NCI-H2107 treated with DMSO at 0.1 percent for 48 hours (cell line): ENCODE results near the gene KCNK7.
"Not testable (repeated sequence)": the region's sequence is repeated elsewhere in the genome, so short reads cannot be mapped to it uniquely, and the experiment has no call there.

ENCODE experiments used
- DNase-seq: peaks from one replicate; lab custom pipeline; 2025; ENCODE audit not compliant: unreplicated experiment; lab: John Stamatoyannopoulos, UW

Gene KCNK7, protein sequence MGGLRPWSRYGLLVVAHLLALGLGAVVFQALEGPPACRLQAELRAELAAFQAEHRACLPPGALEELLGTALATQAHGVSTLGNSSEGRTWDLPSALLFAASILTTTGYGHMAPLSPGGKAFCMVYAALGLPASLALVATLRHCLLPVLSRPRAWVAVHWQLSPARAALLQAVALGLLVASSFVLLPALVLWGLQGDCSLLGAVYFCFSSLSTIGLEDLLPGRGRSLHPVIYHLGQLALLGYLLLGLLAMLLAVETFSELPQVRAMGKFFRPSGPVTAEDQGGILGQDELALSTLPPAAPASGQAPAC

DNA sequence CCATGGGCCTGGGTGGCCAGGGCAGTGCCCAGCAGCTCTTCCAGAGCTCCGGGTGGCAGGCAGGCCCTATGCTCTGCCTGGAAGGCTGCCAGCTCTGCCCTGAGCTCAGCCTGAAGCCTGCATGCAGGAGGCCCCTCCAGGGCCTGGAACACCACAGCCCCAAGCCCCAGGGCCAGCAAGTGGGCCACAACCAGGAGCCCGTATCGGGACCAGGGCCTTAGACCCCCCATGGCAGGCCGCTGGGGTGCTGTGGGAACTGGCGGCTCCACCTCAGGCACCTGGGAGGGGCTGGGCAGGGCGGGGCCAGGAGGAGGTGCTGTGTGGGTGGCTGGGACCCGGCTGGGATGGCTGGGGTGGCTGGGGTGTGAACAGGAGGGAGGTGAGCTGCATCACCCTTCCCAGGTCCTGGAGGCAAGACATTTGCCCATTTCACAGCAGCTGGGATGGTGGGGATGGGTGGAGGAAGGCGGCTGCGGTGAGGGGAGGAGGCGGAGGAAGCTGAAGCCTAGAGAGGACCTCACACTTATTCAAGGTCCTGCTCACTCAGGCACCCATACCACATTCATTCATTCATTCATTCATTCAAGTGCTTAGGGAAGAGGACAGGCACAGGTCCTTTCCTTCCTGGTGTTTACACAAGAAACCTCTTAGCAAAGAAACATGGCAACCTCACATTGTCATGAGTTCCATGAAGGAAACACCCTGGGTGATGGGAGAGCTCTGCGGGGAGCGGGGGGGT, at the start of gene KCNK7:
Gene KCNK7, minus strand, starts transcription at position 258 of the 739 bp plus-strand sequence. Its CDS starts 28 bp downstream, at position 230.
- no peak for DNase-seq

DNA sequence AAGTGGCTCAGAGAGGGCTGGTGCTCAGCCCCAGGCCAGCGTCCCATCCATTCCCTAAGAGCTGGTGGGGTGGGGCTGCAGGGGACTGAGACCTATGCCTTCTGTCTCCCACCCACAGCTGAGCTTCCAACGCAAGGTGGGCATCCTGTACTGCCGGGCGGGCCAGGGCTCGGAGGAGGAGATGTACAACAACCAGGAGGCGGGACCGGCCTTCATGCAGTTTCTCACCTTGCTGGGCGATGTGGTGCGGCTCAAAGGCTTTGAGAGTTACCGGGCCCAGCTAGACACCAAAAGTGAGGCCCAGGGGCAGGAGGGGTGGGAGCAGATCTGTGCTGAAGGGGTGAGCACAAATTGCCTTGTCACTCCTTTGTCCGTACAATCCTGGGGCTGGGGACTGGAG, 49.2 kb upstream of the KCNK7 start:
- no peak for DNase-seq

DNA sequence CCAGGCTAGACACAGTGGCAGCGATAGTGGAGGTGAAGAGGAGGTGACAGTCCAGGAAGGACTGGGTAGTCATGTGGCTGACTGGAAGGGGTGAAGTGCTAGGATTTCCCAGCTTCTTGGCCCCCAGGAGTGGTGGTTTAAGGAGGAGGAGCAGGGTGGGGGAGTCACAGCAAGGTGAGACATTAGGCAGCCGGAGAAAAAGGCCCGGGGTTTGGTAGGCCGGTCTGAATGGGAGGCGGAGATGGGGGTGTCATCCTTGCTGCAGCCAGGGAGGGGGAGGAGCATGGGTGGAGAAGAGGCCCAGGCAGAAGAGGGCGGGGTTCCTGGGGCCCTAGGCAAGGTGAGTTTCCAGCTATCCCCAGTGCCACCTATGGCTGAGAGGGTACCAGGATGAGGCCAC, 48.4 kb upstream of the KCNK7 start:
- no peak for DNase-seq

DNA sequence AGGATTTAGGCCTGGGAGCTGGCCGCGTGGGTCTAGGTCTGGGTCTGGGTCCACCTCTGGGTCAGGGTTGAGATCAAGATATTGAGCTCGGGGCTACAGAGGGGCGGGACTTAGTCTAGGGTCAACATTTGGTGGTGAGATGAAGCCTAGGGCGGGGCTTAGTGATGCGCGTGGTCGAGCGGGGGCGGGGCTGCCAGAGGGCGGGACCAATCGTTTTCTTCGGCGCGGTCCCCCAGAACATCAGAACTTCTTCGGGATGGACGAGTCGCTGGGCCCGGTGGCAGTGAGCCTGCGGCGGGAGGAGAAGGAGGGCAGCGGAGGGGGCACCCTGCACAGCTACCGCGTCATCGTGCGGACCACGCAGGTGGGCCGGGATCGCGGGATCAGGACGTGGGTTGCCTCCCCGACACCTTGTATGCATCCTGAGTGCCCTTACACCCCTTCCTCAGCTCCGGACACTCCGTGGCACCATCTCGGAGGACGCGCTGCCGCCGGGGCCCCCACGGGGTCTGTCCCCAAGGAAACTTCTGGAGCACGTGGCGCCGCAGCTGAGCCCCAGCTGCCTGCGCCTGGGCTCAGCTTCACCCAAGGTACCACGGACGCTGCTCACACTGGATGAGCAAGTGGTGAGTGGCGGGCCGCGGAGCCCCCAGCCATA, 46.5 kb upstream of the KCNK7 start:
- no peak for DNase-seq

DNA sequence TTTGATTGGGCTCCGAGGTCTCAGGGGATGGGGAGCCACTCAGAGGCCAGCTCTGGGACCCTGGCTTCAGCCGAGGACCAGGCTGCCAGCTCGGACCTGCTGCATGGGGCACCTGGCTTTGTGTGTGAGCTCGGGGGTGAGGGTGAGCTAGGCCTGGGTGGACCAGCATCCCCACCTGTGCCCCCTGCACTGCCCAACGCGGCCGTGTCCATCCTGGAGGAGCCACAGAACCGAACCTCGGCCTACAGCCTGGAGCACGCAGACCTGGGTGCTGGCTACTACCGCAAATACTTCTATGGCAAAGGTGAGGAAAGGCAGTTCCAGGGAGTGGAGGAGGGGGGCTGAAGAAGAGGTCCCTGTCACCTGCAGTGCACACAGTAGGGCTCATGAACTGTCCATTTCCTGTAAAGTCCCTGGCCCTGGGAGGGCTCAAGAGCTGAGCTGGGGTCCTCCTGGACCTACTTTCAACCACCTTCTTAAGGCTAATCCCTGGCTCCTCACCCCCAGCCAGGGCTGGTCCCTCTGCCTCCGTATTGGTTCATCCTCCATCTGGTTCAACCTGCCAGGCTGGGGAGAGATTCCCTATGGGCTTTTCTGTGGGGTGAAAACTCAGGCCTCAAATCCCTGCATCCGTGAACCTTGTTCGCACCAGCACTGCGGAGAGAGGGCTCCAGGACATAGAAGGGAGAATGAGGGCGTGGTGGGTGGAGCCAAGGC, 45.9 kb upstream of the KCNK7 start:
- DNase-seq = no peak

DNA sequence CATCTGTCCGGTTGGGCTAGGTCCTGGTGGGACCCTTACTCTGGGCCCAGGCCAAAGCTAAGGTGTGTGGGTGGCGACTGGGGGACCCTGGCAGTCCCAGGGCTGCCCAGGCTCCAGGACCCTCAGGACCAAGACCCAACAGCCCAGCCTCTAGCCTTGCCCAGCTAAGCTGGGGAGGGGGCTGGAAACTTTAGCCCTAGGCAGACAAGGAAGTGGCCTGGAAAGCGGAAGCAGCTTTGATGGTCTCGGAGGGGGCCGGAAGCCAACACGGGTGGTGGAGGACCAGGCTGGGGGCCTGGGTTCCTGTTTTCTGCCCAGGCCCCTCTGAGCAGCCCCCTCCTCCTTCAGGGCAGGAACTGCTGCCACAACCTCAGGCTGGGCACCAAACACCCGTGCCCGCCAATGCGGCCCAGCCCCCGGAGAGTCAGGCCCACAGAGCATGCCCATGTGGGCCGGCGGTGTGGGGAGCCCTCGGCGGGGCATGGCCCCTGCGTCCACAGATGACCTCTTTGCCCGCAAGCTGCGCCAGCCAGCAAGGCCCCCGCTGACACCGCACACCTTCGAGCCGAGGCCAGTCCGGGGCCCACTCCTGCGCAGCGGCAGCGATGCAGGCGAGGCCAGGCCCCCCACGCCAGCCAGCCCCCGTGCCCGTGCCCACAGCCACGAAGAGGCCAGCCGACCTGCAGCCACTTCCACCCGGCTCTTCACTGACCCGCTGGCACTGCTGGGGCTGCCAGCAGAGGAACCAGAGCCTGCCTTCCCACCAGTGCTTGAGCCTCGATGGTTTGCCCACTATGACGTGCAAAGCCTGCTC, 45.1 kb upstream of the KCNK7 start:
- DNase-seq = no peak

DNA sequence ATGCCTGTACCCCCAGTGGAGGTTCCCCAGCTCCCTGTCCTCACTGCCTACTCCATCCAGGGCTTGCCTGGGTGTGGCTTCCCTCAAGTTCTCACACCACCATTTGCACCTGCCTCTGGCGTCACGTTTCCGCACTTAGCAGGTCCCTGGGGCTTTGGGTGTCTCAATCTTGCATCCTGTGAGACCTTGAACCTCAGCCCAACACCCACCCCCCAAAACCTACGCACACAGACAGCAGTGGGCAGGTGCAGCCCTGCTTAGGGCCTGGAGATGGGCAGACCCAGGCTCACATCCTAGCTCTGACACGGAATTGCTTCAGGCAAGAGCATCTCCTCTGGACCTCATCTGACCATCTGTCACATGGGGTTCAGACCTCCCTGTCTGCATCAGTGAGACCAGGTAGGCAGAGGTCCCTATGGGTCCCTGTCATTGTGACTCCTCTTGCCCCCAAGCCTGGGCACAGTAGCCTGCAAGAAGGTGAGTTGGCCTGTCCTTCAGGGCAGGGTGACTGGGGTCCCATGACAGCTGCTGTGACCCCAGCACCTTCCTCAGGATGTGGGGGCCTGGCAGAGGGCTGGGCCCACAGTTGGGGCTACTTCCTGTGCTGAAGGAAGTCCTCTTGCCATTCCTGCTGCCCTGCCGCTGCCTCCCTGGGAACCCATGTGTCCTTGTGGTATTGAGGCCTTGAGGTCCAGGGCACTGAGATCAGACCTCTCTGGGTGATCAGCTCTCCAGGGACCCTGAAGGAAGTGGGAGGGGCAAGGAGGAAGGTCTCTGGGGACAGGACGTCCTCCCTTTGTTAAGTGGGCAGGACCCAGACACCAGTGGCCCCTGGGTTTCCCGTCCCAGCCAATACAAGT, 44.3 kb upstream of the KCNK7 start:
- peak; percentile 77 for DNase-seq

DNA sequence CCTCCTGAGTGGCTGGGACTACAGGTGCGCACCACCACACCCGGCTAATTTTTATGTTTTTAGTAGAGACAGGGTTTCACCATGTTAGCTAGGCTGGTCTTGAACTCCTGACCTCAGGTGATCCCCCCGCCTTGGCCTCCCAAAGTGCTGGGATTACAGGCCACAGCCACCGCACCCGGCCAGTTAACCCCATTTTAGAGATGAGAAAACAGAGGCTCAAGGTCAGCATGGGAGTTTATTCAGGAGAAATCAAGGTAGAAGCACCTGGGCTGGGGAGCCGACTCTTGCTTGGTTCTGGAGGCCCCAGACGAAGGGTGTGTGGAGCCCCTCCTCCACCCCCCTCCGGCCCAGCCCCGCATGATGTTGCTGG, 43.6 kb upstream of the KCNK7 start:
- DNase-seq = not testable (repeated sequence)

DNA sequence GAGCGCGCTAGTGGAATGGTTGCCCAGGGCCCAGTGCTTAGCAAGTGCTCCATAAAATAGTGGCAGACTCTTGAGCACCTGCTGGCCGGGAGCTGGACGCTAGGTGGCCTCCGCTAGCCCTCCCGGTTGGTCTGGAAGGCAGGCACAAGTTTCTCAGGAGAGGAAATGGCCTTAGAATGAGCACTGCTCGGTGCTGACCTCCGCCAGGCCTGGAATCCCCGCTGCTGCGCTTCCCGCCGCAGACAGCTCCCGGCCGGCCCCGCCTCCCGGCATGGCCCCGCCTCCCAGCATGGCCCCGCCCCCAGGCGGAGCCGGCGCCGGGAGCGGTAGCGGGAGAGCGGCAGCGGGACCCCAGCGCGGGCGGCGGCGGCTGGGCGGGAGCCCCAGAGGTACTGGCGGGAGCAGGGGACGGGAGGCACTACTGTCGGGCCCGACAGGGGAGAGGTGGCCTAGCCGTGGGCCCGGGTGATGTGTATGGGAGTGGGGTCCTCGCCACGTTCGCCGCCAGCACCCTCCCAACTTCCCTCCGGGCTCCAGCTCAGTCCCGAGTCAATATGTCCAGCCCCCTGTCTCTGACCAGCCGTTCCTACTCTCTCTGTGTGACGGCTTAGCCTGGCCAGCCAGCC, 42.3 kb upstream of the KCNK7 start, which contains the start of gene SIPA1:
Gene SIPA1, plus strand, starts transcription at position 308 of the 626 bp plus-strand sequence. CDS start 2,821 bp downstream, outside the sequence.
- DNase-seq = no peak

DNA sequence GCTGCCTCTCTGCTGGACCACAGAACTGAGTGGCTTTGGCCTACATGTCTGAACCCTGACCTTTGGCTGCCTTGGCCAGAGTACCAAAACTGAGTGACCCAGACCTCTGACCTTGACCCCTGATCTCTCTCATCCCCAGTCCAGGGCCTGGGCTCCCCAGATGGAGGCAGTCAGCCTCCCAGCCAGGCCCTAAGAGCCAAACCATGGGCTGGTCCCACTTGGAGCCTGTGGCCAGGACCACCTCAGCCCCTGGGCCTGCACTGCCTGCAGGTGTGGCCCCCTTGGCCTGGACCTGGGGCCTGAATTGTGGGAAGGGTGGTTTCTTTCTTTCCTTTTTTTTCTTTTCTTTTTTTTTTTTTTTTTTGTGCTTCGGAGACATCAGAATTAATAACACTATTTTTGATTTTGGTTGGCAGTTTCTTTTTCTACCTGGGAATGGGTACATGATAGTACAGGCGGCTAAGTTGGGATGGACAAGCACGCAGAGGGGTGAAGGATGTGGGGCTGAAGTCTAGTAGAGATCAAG, 41.5 kb upstream of the KCNK7 start:
- no peak for DNase-seq

DNA sequence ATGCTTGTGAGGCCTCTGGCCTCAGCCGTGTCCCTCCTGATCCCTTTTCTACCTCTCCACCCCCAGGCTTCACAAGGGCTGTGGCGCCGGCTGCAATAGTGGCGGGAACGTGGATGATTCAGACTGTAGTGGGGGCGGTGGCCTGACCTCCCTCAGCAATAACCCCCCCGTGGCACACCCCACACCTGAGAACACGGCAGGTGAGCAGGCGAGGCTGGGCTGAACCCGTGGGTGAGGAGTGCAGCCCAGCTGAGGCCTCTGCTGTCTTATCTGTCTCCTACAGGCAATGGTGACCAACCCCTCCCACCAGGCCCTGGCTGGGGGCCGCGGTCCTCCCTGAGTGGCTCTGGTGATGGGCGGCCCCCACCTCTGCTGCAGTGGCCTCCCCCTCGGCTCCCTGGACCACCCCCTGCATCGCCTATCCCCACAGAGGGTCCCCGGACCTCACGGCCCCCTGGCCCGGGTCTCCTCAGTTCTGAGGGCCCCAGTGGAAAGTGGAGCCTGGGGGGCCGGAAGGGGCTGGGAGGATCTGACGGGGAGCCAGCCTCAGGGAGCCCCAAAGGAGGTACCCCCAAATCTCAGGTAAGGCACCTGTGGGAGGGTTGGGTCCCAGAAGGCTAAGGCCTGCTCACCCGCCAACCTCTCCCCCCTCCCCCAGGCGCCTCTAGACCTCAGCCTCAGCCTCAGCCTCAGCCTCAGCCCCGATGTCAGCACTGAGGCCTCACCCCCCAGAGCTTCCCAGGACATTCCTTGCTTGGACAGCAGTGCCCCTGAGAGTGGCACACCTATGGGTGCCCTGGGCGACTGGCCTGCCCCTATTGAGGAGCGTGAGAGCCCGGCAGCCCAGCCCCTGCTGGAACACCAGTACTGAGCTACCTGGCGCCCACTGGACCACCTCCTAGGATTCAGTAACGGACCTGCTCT, 40.8 kb upstream of the KCNK7 start:
- DNase-seq = no peak

DNA sequence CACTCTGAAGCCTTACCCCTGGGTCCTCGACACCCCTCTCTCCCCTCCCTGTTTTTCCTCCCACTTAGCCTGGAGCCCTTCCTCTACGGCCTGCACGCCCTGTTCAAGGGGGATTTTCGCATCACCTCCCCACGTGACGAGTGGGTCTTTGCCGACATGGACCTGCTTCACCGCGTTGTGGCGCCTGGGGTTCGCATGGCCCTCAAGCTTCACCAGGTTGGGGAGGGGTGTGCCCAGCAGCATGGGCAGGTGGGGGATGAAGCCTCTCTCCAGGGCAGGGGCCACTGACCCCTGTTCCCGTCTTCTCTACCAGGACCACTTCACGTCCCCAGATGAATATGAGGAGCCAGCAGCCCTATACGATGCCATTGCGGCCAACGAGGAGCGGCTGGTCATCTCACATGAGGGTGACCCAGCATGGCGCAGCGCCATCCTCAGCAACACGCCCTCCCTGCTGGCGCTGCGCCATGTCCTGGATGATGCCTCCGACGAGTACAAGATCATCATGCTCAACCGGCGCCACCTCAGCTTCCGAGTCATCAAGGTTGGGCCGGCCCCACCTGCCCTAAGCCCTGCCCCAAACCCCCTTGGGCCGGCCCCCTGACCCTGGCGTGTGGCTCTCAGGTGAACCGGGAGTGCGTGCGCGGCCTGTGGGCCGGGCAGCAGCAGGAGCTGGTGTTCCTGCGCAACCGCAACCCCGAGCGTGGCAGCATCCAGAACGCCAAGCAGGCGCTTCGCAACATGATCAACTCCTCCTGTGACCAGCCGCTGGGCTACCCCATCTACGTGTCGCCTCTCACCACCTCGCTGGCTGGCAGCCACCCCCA, 39.5 kb upstream of the KCNK7 start:
- no peak for DNase-seq

DNA sequence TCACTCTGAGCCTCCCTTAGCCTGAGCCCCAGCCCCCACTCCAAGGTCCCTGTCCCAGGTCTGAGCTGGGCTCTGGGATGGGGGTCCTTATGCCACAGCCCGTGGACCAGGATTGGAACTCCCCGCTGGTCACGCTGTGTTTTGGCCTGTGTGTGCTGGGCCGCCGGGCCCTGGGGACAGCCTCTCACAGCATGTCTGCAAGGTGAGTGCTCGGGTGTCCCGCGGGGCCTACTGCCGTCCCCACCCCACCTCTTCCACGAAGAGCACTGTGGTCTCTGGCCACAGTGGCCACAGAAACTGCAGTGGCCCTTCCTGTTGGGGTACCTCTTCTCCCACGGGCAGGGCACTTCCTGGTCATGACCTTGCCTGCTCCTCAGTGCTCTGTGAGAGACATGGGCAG, 38.8 kb upstream of the KCNK7 start:
- DNase-seq = no peak

DNA sequence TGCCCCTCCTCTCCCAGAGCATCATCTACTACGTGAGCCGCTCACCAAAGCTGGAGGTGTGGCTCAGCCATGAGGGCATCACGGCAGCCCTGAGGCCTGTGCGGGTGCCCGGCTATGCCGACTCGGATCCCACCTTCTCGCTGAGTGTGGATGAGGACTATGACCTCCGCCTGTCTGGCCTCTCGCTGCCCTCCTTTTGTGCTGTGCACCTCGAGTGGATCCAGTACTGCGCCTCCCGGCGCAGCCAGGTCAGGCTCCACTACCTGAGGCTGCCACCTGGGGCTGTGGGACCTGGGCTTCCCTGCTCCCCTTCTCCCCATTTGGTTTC, 38.5 kb upstream of the KCNK7 start:
- no peak for DNase-seq

DNA sequence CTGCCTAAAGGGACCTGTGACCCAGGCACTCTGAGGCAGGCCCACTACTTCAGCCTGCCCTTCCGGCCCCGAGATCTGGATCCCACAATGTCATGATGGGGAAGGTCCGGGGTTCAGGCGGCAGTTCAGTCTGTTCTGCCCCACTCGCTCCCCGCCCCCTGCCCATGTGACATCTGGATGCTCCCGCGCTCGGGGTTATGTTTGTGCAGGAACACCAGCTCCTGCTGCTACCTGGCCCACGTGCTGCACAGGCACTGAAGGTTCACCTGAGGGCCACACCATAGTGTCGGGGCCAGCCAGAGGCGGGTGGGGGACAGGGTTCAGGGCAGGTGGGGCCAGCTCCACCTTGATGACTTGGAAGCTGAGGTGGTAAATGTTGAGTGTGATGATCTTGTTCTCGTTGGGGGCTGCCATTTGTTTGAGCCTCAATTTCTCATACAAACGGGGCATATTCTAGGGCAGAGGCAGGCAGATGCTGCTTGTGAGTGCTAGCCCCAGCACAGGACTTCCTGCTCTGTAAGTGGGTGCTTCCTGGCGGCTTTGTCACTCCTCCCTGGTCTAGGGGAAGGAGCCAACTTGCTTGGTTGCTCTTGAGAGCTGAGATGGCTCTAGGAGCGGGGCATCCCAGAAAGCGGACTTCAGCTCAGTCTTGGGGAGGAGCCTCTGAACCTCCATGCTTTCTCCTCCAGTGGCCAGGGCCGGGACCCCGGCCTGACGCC, 37.9 kb upstream of the KCNK7 start:
- DNase-seq = no peak

DNA sequence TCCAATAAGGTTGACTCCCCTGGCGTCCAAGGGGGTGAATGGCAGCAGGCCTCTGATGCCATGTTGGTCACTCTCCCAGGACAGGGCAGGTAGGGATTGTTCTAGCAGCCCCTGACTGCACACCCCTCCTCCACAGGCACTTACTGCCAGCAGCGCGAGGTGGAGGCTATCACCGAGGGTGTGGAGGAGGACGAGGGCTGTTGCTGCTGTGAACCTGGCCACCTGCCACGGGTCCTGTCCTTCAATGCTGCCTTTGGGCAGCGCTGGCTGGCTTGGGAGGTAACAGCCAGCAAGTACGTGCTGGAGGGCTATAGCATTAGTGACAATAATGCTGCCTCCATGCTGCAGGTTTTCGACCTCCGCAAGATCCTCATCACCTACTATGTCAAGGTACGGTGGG, 34.6 kb upstream of the KCNK7 start:
- no peak for DNase-seq
